Right cardiac atrium (tissue), 5 donors: Measurements from ENCODE around the gene R3HDM2. TPM values are rescaled to one million over a fixed set of nuclear protein-coding genes. Genes with fewer than 3 reads are reported as not detected.

Experiments
- ATAC-seq, 2 donors: fragments of 200-7000 bp; cut with Tn5 transposase; one replicate each; pipeline versions ENCODE4 v1.8.0 to v1.9.1; 2020; ENCODE audit warnings: moderate library complexity in 2 of 2, mild to moderate bottlenecking in 1 of 2
- DNase-seq, 3 donors: peaks; one replicate each; pipeline ENCODE4 v3.0.0-alpha.2; 2020
- H3K27ac ChIP-seq: one replicate; pipeline ENCODE4 v1.5.1; 2013; ENCODE audit warnings: mild to moderate bottlenecking, low read length, control low read depth, moderate library complexity
- H3K27me3 ChIP-seq: one replicate; pipeline ENCODE4 v1.6.1; 2013; ENCODE audit not compliant: control insufficient read depth, insufficient read depth
- H3K4me1 ChIP-seq: one replicate; pipeline ENCODE4 v1.6.1; 2013; ENCODE audit warnings: low read length; ENCODE audit not compliant: control insufficient read depth, insufficient read depth
- H3K4me3 ChIP-seq: one replicate; pipeline ENCODE4 v1.5.1; 2013; ENCODE audit warnings: low read length, control low read depth
- H3K9me3 ChIP-seq: one replicate; pipeline ENCODE4 v1.6.1; 2013; ENCODE audit warnings: low read length; ENCODE audit not compliant: control insufficient read depth
- WGBS: extraction: QIAGEN DNeasy Blood & Tissue Kit; methylation state at CpG from one replicate; pipeline ENCODE4 v1.1.7; 2013; 5-methylcytosine and 5-hydroxymethylcytosine counted together
- intact Hi-C, 4 donors: fragments of 100-400 bp; cut with DNase I; formaldehyde crosslinking; loops; one replicate each; pipeline versions ENCODE4 v1.11.0 to v1.14.0; 2022 to 2023
- polyA plus RNA-seq: library from polyadenylated mRNA; stranded (reverse); fragments of 200-250 nt; gene quantifications from one replicate; pipeline ENCODE4 v1.2.3, GENCODE V29; 2013
- total RNA-seq, 4 donors: library from RNA; stranded (reverse); fragmentation: NEBNext Ultra II Directional; extraction: Animal tissue kit (Norgen Biotek cat#: 25700); gene quantifications; one replicate each; pipeline ENCODE4 v1.2.1, GENCODE V29; 2021
- donor health status: healthy with polysubstance abuse.
- donor health status: DM: no; HTN: yes; CAD: no.
- donor health status: DM: no; HTN: no; CAD: no.
- donor health status: DM: no; HTN: yes; CAD: no; lungs with severe emphysema.
- donor health status: DM: yes; HTN: yes; CAD: no.

The R3HDM2 gene
- total and polyA plus RNA-seq, 5 donors, result 23.1 to 85.2 (median 73.8) TPM

DNA sequence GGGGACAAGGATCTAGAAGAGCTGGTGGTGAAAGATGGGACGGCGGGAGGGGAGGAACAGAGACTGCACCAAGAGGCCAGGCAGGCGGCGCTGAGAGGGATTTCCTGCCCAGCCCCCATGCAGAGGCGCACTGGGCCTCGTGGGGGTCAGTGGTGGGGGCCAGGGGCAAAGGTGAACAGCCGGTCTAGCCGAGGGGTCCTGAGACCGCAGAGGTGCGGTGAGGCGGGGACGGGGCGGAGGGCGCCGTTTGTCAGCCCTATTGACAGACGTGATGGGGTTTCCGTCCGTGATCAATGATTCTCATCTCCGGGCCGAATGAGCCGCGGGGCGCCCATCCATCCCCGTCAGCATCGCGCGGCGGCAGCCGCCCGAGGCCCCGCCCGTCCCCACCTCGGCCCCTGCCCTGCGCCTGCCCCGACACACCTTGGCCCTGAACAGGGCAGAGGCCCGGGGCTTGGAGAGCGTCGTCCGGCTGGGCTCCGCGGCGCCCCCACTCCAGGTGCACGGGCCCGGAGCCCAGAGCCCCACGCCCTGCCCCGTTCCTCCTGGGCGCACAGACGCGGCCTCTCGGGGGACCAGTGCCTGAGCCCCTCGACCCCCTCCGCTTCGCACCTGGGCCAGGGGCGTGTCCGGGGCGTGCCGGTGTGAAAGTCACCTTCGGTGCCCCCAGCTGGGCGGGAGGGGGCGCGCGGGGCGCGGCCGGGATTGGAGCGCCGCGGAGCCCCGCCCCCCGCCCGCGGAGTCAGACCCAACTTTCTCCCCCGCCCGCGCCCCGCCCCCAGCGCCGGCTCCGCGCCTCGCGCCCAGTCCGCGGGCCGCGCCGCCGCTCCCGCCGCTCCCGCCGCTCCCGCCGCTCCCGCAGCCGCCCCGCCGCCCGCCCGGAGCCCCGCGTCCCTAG, 214.6 kb downstream of the R3HDM2 start, which contains the start of gene NXPH4:
NXPH4 (plus strand) TSS at position 781 of the 898 bp plus-strand sequence. CDS start 176 bp downstream, outside the sequence.
- no peaks in the 10 kb centered on the region for H3K9me3 ChIP-seq
- no peak within 1 kb of the TSS for H3K27ac ChIP-seq
- intact Hi-C loops, result no loop called here
- H3K4me3 ChIP-seq, result peak within 1 kb of the TSS; percentile 46
- DNase-seq (peak; percentile 58 to 80 (median 80)), ATAC-seq (no peak)
- WGBS, result 1% methylated on average over 88 of the region's 102 CpGs
- H3K4me1 ChIP-seq, result no peaks in the 10 kb centered on the region
- no peaks in the 10 kb centered on the region for H3K27me3 ChIP-seq

DNA sequence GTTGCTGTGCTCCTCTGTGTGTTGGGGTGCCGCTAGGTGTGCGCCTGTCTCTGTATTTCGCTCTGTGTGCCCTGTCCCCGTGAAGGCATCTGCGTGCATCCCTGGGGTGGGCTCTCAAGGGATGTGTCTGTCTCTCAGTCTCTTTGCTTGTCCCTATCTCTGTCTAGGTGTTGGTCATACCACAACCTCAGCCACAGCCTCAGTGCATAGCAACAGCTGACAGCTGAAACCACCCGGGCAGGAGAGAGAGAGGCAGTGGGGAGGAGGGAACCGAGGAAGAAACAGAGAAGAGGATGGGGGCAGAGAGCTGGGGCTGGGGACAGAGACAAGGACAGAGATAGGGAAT, 215.2 kb downstream of the R3HDM2 start:
- no peak overlapping the region for H3K4me3 ChIP-seq
- no peaks in the 10 kb centered on the region for H3K9me3 ChIP-seq
- no peaks in the 10 kb centered on the region for H3K27me3 ChIP-seq
- intact Hi-C loops, result loop anchor here in 1 of 4 donors (2.0 kb wide), 1 partner anchor 23 kb away; no protein-coding TSS in a partner anchor
- no peaks in the 10 kb centered on the region for H3K4me1 ChIP-seq
- DNase-seq (no peak), ATAC-seq (no peak)
- no peak overlapping the region for H3K27ac ChIP-seq
- WGBS, result 13% methylated on average over 7 of the region's 7 CpGs

DNA sequence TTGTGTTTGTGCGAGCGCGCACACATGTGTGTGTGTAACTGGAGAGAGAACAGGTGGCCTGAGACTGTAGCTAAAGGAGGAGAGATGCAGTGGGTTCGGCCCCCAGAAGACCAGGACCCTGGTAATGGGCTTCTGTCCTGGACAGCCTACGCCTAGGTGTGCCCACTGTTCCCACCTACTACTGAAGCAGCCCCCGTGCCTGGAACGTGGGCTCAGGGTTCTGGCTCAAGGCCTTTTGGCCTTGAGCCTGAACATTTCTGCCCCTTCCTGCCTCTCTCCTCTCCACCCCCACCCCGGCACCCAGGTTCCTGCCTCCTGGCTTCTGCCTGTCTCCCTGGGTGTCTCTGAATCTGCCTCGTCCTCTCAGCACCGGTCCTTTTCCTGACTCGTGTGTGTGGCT, 215.8 kb downstream of the R3HDM2 start:
- no peaks in the 10 kb centered on the region for H3K27me3 ChIP-seq
- ATAC-seq (no peak), DNase-seq (peak in 1 of 3 donors; percentile 44)
- H3K9me3 ChIP-seq, result no peaks in the 10 kb centered on the region
- no peaks in the 10 kb centered on the region for H3K4me1 ChIP-seq
- no peak overlapping the region for H3K4me3 ChIP-seq
- H3K27ac ChIP-seq, result no peak overlapping the region
- intact Hi-C loops, result loop anchor here in 1 of 4 donors (2.0 kb wide), 1 partner anchor 24 kb away; no protein-coding TSS in a partner anchor
- WGBS, result 31% methylated on average over 11 of the region's 11 CpGs

DNA sequence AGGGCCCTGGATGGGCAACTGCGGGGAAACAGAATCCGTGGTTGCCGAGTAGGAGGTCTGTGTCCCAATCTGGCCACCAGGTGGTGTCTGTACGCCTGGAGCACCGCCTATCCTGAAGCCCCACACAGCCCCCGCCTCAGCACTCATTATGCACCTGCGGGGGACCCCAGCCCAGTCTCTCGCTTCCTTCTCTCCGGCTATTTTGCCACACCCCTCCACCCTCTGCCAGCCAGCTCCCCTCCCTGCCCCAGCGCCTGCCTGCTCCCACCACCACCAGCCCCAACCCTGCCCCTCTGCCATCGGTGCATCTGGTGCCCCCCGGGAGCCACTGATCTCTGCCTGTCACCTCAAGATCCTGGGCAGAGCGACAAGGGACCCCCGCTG, 216.5 kb downstream of the R3HDM2 start:
- H3K27me3 ChIP-seq, result no peaks in the 10 kb centered on the region
- H3K4me1 ChIP-seq, result no peaks in the 10 kb centered on the region
- DNase-seq, result peak; percentile 64 to 85 (median 80)
- ATAC-seq, result peak; percentile 30 to 50
- WGBS, result 2% methylated on average over 14 of the region's 14 CpGs
- no peak overlapping the region for H3K27ac ChIP-seq
- no peaks in the 10 kb centered on the region for H3K9me3 ChIP-seq
- no peak overlapping the region for H3K4me3 ChIP-seq
- intact Hi-C loops, result loop anchor here in 1 of 4 donors (2.0 kb wide), 1 partner anchor 24 kb away; no protein-coding TSS in a partner anchor

DNA sequence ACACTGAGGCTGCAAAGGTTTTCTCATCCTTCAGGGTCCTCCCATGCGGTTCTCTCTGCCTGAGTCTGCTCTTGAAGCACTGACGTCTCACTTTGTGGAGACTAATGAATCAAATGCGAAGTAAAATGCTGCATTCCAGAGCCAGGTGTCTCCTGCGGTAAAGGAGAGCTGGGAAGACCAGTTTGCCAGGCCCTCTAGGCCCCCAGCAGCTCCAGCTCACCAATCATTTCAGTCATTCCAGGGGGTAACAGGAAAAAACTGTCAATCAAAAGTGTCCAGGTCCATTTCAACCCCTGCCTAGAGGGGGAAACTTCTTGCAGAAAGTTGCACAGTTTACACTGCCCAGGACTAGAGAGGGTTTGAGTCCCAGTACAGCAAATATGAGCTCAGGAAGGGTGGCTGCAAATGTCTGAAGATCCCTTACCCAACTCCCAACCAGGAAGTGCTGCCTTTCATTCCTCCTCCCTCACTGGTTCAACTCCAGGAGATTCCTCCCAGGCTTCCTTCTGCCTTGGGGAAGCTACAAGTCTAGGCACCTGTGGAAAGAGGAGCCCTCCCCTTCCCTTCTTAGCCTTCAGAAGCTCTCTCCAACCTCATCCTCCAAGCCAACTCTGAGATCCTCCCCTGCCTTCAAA, 217.0 kb downstream of the R3HDM2 start:
- ATAC-seq, result no peak
- no peaks in the 10 kb centered on the region for H3K9me3 ChIP-seq
- no peak overlapping the region for H3K27ac ChIP-seq
- no peaks in the 10 kb centered on the region for H3K27me3 ChIP-seq
- intact Hi-C loops, result loop anchor here (1.0 to 2.0 kb wide), 2 partner anchors 25 kb away; no protein-coding TSS in a partner anchor
- H3K4me1 ChIP-seq, result peaks cover 4% of the 10 kb centered on the region
- WGBS, result 68% methylated on average over 4 of the region's 4 CpGs
- no peak for DNase-seq
- H3K4me3 ChIP-seq, result no peak overlapping the region

DNA sequence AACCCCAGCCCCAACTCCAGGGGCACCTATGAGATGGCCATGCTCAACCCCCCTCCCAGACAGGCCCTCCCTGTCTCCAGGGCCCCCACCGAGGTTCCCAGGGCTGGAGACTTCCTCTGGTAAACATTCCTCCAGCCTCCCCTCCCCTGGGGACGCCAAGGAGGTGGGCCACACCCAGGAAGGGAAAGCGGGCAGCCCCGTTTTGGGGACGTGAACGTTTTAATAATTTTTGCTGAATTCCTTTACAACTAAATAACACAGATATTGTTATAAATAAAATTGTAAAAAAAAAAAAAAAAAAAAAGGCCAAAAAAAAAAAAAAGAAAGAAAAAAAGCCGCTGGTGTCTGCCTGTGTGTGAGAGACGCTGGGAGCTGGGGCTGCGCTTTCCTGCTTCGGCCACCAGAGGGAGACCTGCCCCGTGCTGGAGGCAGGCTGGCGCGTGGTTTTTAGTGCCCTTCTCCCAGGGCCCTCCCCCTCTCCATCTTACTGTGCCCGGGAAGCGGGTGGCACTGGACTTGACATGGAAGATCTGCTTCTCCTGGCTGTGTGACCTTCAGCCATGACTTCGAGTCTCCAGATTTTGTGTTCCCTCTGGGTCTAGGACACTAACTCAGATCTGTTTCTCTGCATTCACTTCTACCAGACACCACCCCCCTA, 217.7 kb downstream of the R3HDM2 start:
- ATAC-seq (peak; percentile 64 to 70), DNase-seq (peak; percentile 87 to 95 (median 95))
- Histone ChIP-seq H3K27me3 (no peaks in the 10 kb centered on the region), H3K9me3 (no peaks in the 10 kb centered on the region), H3K4me3 (no peak overlapping the region), H3K4me1 (peaks cover 4% of the 10 kb centered on the region), H3K27ac (no peak overlapping the region)
- intact Hi-C loops, result loop anchor here in 3 of 4 donors (1.0 to 2.0 kb wide), 2 partner anchors 26 kb away; no protein-coding TSS in a partner anchor
- 8% methylated on average over 16 of the region's 16 CpGs for WGBS

DNA sequence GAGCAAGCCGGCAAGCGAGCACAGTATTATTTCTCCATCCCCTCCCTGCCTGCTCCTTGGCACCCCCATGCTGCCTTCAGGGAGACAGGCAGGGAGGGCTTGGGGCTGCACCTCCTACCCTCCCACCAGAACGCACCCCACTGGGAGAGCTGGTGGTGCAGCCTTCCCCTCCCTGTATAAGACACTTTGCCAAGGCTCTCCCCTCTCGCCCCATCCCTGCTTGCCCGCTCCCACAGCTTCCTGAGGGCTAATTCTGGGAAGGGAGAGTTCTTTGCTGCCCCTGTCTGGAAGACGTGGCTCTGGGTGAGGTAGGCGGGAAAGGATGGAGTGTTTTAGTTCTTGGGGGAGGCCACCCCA, 218.2 kb downstream of the R3HDM2 start:
- Histone ChIP-seq H3K4me1 (peaks cover 4% of the 10 kb centered on the region), H3K27ac (no peak overlapping the region), H3K27me3 (no peaks in the 10 kb centered on the region), H3K9me3 (no peaks in the 10 kb centered on the region), H3K4me3 (no peak overlapping the region)
- intact Hi-C loops, result loop anchor here in 3 of 4 donors (1.0 to 2.0 kb wide), 2 partner anchors 26 to 27 kb away; no protein-coding TSS in a partner anchor
- DNase-seq (peak in 1 of 3 donors; percentile 64), ATAC-seq (no peak)
- WGBS, result 67% methylated on average over 7 of the region's 7 CpGs

DNA sequence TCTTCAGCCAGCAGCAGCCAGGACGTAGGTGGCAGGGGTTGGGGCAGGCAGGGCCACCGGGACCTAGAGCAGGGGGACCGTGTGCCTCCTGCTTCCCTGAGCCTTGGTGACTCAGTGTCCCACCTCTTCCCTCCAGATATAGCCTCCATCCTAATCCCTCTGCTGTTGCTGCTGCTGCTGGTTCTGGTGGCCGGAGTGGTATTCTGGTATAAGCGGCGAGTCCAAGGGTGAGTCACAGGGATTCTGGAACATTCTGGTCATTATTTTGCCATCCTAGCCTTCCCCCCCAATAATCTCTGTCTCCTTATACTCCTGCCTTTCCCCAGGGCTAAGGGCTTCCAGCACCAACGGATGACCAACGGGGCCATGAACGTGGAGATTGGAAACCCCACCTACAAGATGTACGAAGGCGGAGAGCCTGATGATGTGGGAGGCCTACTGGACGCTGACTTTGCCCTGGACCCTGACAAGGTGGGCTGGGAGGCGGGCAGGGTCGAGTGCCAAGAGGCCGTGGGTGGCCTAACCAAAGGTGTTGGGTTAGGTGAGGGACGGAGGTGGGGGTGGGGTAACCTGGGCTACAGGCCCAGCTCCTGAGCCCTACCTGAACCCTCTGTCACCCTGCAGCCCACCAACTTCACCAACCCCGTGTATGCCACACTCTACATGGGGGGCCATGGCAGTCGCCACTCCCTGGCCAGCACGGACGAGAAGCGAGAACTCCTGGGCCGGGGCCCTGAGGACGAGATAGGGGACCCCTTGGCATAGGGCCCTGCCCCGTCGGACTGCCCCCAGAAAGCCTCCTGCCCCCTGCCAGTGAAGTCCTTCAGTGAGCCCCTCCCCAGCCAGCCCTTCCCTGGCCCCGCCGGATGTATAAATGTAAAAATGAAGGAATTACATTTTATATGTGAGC, 218.8 kb downstream of the R3HDM2 start:
- Histone ChIP-seq H3K4me1 (peaks cover 4% of the 10 kb centered on the region), H3K4me3 (no peak overlapping the region), H3K27ac (no peak overlapping the region), H3K9me3 (no peaks in the 10 kb centered on the region), H3K27me3 (no peaks in the 10 kb centered on the region)
- ATAC-seq, result no peak
- WGBS, result 82% methylated on average over 27 of the region's 27 CpGs
- intact Hi-C loops, result loop anchor here in 2 of 4 donors (2.0 kb wide), 1 partner anchor 27 kb away; no protein-coding TSS in a partner anchor
- DNase-seq, result peak in 1 of 3 donors; percentile 77

DNA sequence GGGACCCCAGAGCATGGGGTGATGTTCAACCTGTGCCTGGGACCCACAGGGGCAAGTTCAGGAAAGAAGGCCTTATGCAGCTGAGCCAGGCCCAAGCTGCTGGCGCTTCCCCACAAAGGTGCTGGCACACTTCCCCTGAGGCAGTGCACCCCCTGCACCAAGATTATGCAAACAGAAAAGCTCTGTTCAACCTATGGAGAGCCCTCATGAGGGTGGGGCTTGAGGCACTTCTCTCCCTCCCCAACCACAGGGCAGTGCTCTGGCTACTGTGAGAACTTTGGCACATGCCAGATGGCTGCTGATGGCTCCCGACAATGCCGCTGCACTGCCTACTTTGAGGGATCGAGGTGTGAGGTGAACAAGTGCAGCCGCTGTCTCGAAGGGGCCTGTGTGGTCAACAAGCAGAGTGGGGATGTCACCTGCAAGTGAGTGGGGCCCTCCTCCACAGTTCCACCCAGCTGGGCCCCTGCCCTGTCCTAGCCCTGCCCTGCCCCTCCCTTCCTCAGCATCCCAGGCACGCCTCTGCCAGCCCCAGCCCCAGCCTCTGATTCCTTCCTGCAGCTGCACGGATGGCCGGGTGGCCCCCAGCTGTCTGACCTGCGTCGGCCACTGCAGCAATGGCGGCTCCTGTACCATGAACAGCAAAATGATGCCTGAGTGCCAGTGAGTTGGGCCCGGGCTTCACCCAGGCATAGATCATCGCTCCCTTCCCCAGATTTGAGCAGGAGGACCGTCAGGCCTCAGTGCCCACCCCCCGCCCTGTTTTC, 219.7 kb downstream of the R3HDM2 start:
- Histone ChIP-seq H3K27ac (no peak overlapping the region), H3K27me3 (no peaks in the 10 kb centered on the region), H3K4me1 (peaks cover 4% of the 10 kb centered on the region), H3K4me3 (no peak overlapping the region), H3K9me3 (no peaks in the 10 kb centered on the region)
- ATAC-seq (no peak), DNase-seq (peak in 1 of 3 donors; percentile 65)
- intact Hi-C loops, result no loop called here
- 83% methylated on average over 16 of the region's 16 CpGs for WGBS
